NCI-H1436 (cell line): ENCODE data around the gene AGBL4.
"Not testable (repeated sequence)": the region's sequence is repeated elsewhere in the genome, so short reads cannot be mapped to it uniquely, and the experiment has no call there.

Experiments
- DNase-seq: peaks from one replicate; lab custom pipeline; 2025; lab: John Stamatoyannopoulos, UW

AGBL4 gene

GRCh38 chr1:48532976-48533375 is 1490.8 kb downstream of the AGBL4 start:
- no peak for DNase-seq

DNA sequence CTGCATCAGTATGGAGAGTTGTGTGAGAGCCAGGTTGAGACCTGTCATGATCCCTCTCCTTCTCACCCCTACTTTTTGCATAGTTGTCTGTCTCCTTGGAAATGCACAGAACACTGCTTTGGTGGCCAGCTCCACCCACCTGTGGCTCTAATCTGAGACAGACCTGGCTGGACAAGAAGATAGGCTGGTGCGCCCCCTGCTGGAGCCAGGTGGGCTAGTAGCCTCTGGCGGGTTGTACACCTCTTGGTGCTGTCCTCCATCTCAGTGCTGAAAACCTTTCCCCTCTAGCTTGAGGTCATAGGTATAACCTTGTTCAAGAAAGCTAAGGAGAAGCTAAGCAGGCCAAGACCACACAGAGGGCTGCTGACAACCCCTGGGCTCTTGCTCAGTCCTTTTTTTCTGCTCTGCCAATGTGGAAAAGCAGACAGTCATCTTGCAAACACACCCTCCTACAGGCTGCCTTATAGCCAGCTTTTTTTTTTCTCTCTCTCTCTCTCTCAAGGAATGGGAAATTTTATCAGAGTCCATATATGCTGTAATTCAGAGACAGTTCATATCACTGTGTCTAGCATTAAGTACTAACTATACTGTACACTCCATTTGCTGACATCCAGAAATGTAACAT is 1492.9 kb downstream of the AGBL4 start:
- DNase-seq, result peak; percentile 85

DNA sequence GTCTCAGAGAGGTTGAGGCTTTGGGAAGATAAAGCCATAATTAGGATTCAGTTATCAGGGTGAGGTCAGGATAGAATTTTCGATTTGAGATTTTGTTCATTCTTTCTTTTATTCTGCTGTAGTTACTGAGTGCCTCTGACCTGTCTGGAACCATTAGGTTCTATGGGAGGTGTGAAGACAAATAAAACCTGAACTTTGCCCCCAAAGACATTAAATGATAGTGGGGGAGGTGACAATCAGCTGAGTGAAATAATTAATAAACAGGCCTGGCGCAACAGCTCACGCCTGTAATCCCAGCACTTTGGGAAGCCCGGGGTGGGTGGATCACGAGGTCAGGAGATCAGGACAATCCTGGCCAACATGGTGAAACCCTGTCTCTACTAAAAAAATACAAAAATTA is 1496.7 kb downstream of the AGBL4 start:
- no peak for DNase-seq

DNA sequence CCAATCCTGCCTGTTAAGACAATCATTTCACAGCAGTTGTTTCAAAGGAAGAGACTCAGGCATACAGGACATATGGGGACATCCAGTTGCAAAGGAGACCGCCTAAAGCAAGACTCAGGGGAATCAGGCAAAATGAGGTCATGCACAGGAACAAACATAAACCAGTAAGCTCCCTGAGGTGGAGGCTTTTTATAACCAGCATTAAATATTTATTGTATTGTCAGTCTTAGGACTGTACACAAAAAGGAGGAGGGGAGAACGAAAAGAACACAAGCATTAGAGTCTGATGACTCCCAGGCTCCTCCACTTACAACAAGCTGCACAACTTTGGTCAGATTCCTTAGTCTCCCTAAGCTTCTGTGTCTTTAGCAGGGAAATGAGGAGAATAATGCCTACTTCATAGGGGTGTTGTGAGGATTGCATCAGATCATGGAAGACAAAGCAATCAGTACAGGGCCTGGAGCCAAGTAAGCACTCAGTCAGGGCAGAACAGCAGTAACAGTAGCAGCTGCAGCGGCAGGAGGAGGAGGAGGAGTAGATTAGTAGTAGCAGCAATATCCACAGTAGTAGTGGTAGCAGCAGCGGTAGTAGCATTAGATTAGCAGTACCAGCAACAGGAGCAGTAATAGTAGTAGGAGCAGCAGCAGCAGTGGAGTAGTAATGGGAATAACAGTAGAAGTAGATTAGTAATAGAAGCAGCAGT is 1497.6 kb downstream of the AGBL4 start:
- DNase-seq, result peak; percentile 76

DNA sequence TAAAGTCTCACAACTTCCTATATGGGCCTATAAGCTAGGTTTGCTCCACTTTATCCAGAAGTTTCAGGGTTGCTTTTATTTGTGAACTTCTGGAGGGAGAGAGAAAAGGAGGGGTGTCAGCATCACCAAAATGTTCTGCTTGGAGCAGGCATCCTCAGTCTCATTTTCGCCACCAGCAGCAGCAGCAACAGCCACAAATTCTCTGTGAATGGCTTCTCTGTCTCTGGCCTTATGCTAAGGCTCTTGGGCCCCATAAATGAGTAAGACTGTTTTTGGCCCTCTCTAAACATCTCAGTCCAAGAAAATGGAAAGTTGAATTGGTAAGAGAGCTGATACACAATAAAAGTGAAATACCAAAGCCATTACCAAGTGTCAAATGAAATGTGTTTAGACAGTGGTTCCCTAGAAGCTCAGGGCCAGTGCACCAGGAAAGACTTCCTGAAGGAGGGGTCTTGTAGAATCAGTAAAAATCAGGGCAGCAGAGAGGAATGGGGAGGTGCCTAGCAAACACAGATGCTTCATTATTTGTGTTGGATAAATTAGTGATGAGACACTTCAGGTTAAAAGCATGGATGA is 1498.8 kb downstream of the AGBL4 start:
- DNase-seq, result no peak

DNA sequence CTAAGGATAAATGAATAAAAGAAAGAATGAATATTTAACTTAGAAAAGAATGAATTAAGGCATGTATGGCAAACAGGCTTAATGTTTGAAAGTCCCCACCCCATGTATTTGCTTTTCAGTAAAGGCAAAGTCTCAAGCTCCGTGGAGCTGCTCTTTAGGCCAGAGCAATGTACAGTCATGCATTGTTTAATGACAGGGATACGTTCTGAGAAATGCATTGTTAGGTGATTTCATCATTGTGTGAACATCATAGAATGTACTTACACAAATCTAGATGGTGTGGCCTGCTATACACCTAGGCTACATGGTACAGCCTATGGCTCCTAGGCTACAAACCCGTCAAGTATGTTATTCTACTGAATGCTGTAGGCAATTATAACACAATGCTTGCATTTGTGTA is 1500.2 kb downstream of the AGBL4 start:
- DNase-seq, result no peak

DNA sequence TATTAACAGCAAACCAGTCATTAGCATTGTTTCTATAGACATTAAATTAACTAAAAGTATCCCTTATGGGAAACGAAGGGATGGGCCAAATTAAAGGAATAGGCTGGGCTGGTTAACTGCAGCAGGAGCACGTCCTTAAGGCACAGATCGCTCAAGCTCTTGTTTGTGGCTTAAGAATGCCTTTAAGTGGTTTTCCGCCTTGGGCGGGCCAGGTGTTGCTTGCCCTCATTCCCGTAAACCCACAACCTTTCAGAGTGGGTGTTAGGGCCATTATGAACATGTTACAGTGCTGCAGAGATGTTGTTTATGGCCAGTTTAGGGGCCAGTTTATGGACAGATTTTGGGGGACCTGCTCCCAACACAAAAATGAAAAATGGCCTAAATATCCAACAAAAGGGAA is 1503.9 kb downstream of the AGBL4 start:
- DNase-seq, result not testable (repeated sequence)

DNA sequence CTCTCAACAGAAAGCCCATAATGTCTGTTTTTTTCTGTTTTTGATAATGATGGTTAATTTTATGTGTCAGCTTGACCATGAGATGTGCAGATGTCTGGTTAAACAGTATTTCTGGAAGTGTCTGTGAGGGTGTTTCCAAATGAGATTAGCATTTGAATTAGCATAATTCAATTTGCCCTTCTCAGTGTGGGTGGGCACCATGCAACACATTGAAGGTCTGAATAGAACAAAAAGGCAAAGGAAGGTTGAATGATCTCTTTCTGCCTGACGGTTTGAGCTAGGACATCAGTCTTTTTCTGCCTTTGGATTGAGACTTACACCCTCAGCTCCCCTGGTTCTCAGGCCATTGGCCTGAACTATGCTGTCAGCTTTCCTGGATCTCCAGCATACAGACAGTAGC is 1516.9 kb downstream of the AGBL4 start:
- DNase-seq, result no peak

GRCh38 chr1:48500541-48501450 is 1523.0 kb downstream of the AGBL4 start:
- DNase-seq, result no peak

- peak; percentile 22 for DNase-seq
Measured at GRCh38 chr1:48499211-48499735, 1524.5 kb downstream of the AGBL4 start.

- DNase-seq, result peak; percentile 76
Measured at GRCh38 chr1:48498096-48498791, 1525.5 kb downstream of the AGBL4 start.

DNA sequence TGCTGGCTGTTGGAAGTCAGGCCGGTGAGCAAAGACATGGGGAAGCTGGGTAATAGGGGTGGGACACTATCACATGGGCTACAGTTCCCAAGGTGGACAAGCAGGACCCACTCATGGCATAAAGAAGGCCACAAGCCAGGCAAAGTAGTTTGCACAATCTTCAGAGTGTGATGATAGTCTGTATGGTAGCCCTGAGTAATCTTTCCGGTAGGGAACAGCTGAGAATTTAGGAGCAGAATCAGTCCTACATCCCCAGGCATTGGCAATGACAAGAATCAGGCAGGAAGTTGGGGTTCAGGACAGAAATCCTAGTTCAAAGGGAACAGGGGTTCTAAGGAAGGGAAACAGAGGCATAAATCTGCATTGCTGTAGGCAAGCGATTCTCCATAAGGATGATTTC is 1527.8 kb downstream of the AGBL4 start:
- no peak for DNase-seq

DNA sequence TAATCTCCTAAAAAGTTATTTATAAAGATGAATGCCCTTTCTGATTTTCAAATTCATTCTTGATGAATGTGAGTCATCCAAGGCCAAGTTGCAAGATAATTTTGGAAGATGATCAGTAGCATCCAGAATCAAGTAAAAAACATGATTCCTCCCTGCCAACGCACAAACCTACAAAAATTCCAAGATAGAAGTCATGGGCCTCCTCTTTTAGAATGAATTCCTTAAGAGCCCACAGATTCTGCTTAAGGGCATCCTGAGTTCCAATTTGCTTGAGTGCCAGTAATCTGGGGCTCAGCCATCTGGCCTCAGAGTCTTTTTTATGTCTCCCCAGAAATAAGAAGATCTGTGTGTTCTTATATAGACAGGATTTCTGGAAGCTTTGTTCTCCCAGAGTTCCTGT is 1528.6 kb downstream of the AGBL4 start:
- no peak for DNase-seq

- DNase-seq, result no peak
Measured at GRCh38 chr1:48493970-48494769, 1529.6 kb downstream of the AGBL4 start.

DNA sequence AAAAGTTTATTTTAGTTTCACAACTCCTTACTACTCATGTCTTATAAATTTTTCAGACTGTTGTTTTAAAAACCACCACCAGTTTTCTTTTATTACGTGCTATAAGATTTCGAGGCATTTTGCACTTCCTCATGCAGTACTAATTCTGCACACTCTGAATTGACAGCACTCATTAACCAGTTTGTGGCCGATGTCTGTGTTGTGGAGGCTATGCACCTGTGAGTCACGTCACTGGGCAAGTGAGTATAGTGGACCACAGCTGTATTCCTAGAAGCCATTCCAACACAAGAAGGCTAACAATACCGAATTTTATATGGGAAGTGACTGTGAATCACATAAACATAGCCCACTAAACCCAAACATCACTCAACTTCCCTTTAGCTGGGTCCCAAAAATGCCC is 1530.7 kb downstream of the AGBL4 start:
- no peak for DNase-seq

GRCh38 chr1:48492392-48492791 is 1531.4 kb downstream of the AGBL4 start:
- no peak for DNase-seq

DNA sequence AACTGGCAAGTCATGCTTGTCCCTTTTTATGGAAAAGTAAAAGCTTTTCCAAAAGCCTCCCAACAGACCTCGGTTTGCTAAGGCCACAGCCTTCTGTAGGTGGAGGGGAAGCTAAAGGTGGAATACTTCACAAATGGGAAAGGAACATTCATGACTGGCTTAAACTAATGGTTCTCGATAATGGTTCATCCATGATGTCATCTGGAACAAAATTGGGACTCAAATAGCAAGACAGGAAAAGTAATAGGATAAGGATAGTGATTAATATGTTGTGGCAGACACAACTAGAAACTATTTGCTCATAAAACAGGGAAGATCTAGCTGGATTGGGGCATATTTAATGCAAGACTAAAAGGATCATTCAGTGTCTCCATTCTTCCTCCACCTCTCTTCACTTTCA is 1535.0 kb downstream of the AGBL4 start:
- no peak for DNase-seq
